HG02970 (cell line): ENCODE data around the gene SH3GLB2.
"Not testable (repeated sequence)": the region's sequence is repeated elsewhere in the genome, so short reads cannot be mapped to it uniquely, and the experiment has no call there.

ENCODE experiments used
- ATAC-seq: cut with Tn5 transposase; IDR thresholded peaks from one replicate; pipeline ENCODE4 v1.9.1; 2021; ENCODE audit warnings: mild to moderate bottlenecking, moderate library complexity, moderate number of reproducible peaks; ENCODE audit not compliant: unreplicated experiment, low FRiP score

Gene SH3GLB2

DNA sequence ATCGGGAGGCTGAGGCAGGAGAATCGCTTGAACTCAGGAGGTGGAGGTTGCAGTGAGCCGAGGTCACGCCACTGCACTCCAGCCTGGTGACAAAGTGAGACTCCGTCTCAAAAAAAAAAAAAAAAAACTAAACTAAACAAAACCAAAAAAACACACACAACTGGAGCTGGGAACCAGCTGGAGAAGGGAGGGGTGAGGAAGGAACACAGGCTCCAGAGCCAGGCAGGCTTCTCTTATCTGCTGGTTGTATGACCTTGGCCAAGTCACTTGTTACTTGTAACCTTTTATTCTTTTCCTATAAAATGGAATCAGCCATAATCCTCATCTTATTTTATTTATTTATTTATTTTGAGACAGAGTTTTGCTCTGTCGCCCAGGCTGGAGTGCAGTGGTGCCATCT is 24.0 kb downstream of the SH3GLB2 start:
- ATAC-seq: not testable (repeated sequence)

DNA sequence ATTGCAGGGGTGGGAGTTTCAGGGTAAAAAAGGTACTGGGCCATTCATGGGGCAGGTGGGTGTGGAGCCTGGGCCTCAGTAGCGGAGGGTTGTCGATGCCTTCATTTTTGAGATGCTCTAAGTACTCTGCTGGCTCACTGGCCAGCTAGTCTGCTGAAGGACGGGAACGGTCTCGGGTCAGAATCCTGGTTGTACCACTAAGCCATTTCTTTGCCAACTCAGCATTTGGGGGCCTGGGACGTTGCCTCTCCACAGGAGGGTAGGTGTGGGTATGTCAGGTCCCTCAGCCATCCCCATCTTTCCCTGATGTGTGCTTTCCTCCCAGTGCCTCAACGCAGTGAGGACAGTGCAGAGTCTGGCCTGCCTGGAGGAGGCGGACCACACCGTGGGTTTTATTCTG is 25.1 kb downstream of the SH3GLB2 start:
- no peak for ATAC-seq

- ATAC-seq: no peak
Measured at GRCh38 chr9:129001504-129002325, 26.4 kb downstream of the SH3GLB2 start.

- ATAC-seq: no peak
Measured at GRCh38 chr9:128999581-129000206, 28.4 kb downstream of the SH3GLB2 start.

- no peak for ATAC-seq
Measured at GRCh38 chr9:128998462-128998861, 29.7 kb downstream of the SH3GLB2 start.

DNA sequence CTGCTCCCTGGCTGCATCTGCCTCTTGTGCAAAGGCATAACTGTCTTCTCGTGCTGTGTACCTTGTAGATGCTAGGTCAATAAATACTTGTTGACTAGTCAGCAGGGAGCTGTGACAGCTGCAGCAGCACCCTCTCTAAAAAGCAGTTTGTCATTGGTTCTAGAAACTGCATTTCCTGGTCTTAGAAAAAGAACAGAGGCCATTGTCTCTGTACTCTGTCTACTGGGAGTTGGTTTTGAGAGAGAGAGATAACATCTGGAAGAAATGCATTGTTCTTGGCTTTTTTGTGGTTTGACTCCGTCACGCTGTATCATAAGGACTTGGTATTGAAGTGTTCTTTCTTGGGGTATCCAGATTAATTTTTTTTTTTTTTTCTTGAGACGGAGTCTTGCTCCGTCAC is 32.3 kb downstream of the SH3GLB2 start:
- ATAC-seq: no peak

DNA sequence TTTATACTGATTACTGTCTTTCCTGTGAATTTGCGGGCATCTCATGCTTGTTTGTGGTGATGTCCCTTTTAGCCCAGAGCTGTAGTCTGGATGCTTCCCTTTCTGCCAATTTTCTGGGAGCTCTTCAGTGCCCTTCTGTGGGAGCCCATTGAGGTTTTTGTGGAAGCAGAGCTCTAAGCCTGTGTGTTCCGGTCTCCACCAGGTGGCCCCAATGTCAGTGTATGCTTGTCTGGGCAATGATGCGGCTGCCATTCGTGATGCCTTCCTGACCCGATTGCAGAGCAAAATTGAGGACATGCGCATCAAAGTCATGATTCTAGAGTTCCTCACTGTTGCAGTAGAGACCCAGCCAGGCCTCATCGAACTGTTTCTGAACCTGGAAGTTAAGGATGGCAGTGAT is 35.1 kb downstream of the SH3GLB2 start:
- no peak for ATAC-seq

DNA sequence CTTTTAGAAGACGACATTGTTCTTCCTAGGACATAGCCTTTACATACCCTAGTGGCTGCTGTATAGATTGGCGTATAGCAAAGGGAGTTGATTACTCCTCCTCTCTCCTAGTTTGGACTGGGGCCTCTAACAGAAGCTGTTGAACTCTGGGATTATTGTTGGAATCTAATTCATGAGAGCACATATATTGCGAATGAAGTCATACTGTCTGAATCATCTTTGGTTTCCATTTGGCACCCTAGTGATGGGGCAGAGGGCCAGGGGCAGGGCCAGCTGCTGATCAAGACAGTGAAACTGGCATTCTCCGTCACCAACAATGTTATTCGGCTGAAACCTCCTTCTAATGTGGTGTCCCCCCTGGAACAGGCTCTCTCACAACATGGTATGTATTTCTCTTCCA is 40.3 kb downstream of the SH3GLB2 start:
- no peak for ATAC-seq

- ATAC-seq: no peak
Measured at GRCh38 chr9:128986671-128987070, 41.5 kb downstream of the SH3GLB2 start.

GRCh38 chr9:128983536-128983935 is 44.6 kb downstream of the SH3GLB2 start:
- ATAC-seq: no peak

DNA sequence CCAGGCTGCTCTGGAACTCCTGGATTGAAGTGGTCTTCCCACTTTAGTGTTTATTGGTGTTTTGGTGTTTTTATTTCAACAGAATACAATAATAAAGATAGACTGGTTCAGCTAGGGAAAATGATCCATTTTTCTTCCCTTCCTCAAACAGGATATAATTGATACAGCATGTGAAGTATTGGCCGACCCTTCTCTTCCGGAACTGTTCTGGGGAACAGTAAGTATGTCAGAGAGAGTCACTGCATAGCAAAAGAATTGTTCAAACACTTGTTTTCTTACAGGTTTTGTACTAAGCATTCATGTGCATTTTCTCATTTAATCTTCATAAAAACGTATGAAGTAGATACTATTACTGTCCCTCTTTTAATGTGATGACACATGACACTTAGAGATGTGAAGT is 49.0 kb downstream of the SH3GLB2 start:
- no peak for ATAC-seq

- no peak for ATAC-seq
Measured at GRCh38 chr9:128972956-128973355, 55.2 kb downstream of the SH3GLB2 start.

- ATAC-seq: no peak
Measured at GRCh38 chr9:128969491-128969890, 58.6 kb downstream of the SH3GLB2 start.

DNA sequence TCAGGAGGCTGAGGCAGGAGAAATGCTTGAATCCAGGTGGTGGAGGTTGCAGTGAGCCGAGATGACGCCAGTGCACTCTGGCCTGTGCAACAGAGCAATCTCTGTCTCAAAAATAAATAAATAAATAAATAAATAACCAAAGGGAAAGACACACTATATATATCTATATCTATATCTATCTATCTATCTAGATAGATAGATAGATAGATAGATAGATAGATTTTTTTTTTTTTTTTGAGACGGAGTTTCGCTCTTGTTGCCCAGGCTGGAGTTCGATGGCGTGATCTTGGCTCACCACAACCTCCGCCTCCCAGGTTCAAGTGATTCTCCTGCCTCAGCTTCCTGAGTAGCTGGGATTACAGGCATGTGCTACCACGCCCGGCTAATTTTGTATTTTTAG is 66.7 kb downstream of the SH3GLB2 start:
- not testable (repeated sequence) for ATAC-seq
